Measurements from ENCODE around the gene PPP1R14C.

DNA sequence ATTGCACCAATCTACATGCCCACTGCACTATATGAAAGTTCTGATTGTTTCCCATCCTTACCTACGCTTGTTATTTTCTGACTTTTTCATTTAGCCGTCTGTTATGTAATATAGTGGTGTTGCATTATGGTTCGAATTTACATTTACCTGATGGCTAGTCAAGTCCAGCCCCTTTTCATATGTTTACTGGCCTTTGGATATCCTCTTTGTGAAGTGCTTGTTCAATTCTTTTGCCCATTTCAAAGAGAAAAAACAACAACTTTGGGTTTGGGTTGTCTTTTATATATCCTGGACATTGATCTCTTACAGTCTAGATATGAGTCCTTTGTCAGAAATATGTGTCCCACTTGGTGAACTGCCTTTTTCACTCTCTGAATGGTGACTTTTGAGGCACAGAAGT is 21.1 kb downstream of the PPP1R14C start:
- TF ChIP-seq TAF1 (IDR thresholded peaks at IDR 0.05; ENCODE audit: low read depth) (no peak), EGR1 (IDR thresholded peaks at IDR 0.05) (no peak), EP300 (IDR thresholded peaks at IDR 0.05; ENCODE audit: borderline replicate concordance) (no peak), CREB1 (IDR thresholded peaks at IDR 0.05; ENCODE audit: low read depth) (no peak), MAX (IDR thresholded peaks at IDR 0.05) (no peak), FOXM1 (IDR thresholded peaks at IDR 0.05; ENCODE audit: borderline replicate concordance, low read depth) (no peak), REST (IDR thresholded peaks at IDR 0.05; ENCODE audit: low read depth) (no peak), TEAD4 (IDR thresholded peaks at IDR 0.05) (no peak), CEBPB (IDR thresholded peaks at IDR 0.05) (no peak)

Data from Ishikawa (cell line).